Lower leg skin (tissue), 4 donors: ENCODE results near the gene TNFRSF11A. TPM values are rescaled to one million over a fixed set of nuclear protein-coding genes. Genes with fewer than 3 reads are reported as not detected.

Source experiments
- DNase-seq, 2 donors: peaks; one replicate each; pipeline ENCODE4 v3.0.0-alpha.2; 2019; ENCODE audit warnings: low spot score in 2 of 2
- H3K4me3 ChIP-seq: fragments of 200-600 bp; sonication (generic); 2 replicates; pipeline ENCODE4 v1.5.1; 2017; ENCODE audit warnings: mild to moderate bottlenecking, low read depth; ENCODE audit not compliant: poor library complexity, severe bottlenecking
- POLR2A ChIP-seq, 2 donors: fragments of 450-650 bp; IDR thresholded peaks; one replicate each; pipeline ENCODE4 v1.6.1; 2016 to 2017; ENCODE audit warnings: antibody characterized with exemption in 2 of 2, mild to moderate bottlenecking in 1 of 2, moderate library complexity in 1 of 2
- WGBS, 2 donors: methylation state at CpG; one replicate each; pipeline ENCODE4 v1.1.5; 2018; 5-methylcytosine and 5-hydroxymethylcytosine counted together
- intact Hi-C: fragments of 100-400 bp; cut with DNase I; formaldehyde crosslinking; loops from one replicate; pipeline ENCODE4 v1.15.0; 2023; ENCODE audit warnings: low total_unique reads
- total RNA-seq, 4 donors: library from RNA; depleted of rRNA; stranded (reverse); fragments of >200 nt; gene quantifications; one replicate each; pipeline ENCODE4 v1.1.0, GENCODE V29; 2016
- TF ChIP-seq, protein P1 (sequence below), 3 donors: fragments of 450-650 bp; IDR thresholded peaks; one replicate each; pipeline ENCODE4 v1.5.1; 2016; ENCODE audit warnings: antibody characterized with exemption in 3 of 3, mild to moderate bottlenecking in 3 of 3, moderate library complexity in 2 of 3

The TNFRSF11A gene
- total RNA-seq, 4 donors from 2014 or later = 1.5 to 7.6 (median 4.7) TPM

DNA sequence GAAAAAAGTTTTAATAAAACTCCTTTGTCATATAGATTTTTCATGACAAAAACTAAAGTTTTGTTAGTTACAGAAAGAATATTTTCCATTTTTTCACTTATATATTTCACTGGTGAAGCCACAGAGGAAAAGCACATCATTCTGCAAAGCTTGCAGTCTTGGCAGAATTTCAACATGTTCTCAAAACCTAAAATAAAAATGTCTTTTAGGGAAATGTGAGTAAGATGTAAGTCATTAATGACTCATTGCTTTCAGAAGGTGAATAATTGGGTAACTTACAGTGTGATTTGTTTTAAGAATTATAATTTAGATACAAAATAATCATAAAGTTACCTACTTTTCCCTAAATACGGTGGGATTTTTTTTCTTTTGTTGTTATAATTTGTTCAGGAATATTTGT, 43.4 kb upstream of the TNFRSF11A start:
- intact Hi-C loops = no loop called here
- no peak for DNase-seq
- WGBS, 2 donors = 51 to 64% methylated on average over 1 of the region's 1 CpG
- TF ChIP-seq, protein P1, sequence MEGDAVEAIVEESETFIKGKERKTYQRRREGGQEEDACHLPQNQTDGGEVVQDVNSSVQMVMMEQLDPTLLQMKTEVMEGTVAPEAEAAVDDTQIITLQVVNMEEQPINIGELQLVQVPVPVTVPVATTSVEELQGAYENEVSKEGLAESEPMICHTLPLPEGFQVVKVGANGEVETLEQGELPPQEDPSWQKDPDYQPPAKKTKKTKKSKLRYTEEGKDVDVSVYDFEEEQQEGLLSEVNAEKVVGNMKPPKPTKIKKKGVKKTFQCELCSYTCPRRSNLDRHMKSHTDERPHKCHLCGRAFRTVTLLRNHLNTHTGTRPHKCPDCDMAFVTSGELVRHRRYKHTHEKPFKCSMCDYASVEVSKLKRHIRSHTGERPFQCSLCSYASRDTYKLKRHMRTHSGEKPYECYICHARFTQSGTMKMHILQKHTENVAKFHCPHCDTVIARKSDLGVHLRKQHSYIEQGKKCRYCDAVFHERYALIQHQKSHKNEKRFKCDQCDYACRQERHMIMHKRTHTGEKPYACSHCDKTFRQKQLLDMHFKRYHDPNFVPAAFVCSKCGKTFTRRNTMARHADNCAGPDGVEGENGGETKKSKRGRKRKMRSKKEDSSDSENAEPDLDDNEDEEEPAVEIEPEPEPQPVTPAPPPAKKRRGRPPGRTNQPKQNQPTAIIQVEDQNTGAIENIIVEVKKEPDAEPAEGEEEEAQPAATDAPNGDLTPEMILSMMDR (IDR thresholded peaks at IDR 0.05) = no peak
- TF ChIP-seq POLR2A (IDR thresholded peaks at IDR 0.05) = no peak
- H3K4me3 ChIP-seq = no peak overlapping the region

GRCh38 chr18:62282188-62282629, 42.9 kb upstream of the TNFRSF11A start:
- no peak overlapping the region for H3K4me3 ChIP-seq
- intact Hi-C loops = no loop called here
- TF ChIP-seq POLR2A (IDR thresholded peaks at IDR 0.05) = no peak
- TF ChIP-seq, protein P1 (IDR thresholded peaks at IDR 0.05) = no peak
- no peak for DNase-seq
- WGBS, 2 donors = 42 to 55% methylated on average over 2 of the region's 2 CpGs

- 93 to 95% methylated on average over 3 of the region's 3 CpGs for WGBS, 2 donors
- H3K4me3 ChIP-seq = no peak overlapping the region
- TF ChIP-seq POLR2A (IDR thresholded peaks at IDR 0.05) = no peak
- TF ChIP-seq, protein P1 (IDR thresholded peaks at IDR 0.05) = no peak
- intact Hi-C loops = no loop called here
- DNase-seq = no peak
Observed at GRCh38 chr18:62284637-62285036, 40.5 kb upstream of the TNFRSF11A start.

DNA sequence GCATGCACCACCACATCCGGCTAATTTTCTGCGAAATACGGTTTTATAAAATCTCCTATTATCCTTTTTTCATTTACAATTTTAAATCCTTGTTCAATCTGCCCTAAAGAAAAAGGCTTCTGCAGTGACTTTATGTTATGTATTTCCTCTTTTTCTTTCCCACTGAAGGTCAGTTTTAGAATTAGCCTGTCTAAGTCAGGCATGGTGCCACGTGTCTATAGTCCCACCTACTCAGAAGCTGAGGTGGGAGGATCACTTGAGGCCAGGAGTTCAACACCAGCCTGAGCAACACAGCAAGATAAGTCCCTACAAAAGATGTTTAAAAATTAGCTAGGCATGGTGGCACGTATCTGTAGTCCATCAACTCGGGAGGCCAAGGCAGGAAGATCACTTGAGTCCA, 39.8 kb upstream of the TNFRSF11A start:
- TF ChIP-seq, protein P1 (IDR thresholded peaks at IDR 0.05) = no peak
- TF ChIP-seq POLR2A (IDR thresholded peaks at IDR 0.05) = no peak
- 92 to 93% methylated on average over 6 of the region's 6 CpGs for WGBS, 2 donors
- H3K4me3 ChIP-seq = no peak overlapping the region
- intact Hi-C loops = no loop called here
- DNase-seq = no peak

DNA sequence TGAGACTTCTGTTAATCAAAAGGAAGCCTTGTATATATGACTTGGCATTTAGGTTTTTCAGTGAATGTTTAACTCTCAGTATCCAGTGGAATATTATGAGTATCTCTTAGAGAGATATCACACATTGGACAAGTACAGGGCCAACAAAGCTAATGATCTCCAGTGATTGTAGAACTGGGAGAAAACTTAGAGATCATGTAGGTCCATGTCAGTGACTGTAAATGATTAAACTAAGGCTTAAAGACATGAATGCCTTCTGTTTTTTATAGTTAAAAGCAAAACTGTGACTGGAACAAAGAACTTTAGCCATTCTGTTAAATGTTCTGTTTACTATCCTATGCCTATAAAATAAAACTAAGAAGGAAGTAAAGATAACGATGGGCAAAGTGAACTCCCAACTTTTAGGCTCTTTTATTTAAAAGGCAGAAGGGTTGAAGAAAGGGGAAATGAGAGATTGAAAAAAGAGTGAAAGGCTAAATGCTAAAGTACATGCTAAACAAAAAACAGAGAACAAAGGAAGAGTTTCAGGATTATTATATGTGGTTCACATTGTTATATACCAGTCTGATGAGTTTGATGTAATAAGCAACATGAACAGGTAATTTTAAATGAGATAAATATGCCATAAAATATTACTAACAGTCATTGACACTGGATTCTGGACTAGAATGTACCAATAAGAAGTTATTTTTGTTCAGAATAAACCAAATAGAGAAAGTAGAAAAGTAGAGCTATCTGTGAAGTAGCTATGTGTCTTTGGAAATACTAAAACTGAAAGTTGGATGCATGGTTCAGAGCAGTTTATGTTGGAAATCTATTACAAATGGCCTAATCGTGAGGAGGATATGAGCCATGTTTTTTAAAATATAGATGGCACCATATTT, 37.1 kb upstream of the TNFRSF11A start:
- intact Hi-C loops = no loop called here
- WGBS, 2 donors = 82 to 84% methylated on average over 2 of the region's 2 CpGs
- TF ChIP-seq POLR2A (IDR thresholded peaks at IDR 0.05) = no peak
- TF ChIP-seq, protein P1 (IDR thresholded peaks at IDR 0.05) = no peak
- H3K4me3 ChIP-seq = no peak overlapping the region
- no peak for DNase-seq
